ENCODE results near the gene KMT2C. TPM values are rescaled to one million over a fixed set of nuclear protein-coding genes. Genes with fewer than 3 reads are reported as not detected.
A peak's percentile ranks its signal among the peaks of the same experiment; 100 is the strongest.

The KMT2C gene
- total RNA-seq, 1 experiment from 2014 or later = 14.6 TPM

GRCh38 chr7:152121432-152121831 is 314.4 kb downstream of the KMT2C start:
- no peak for DNase-seq (ENCODE audit: low read depth, low spot score)
- in situ Hi-C loops (cut with HindIII; ENCODE audit: low pct_unique_long_range_greater_than_20kb, low sequenced_read_pairs) = no loop called here

GRCh38 chr7:152120776-152121175 is 315.0 kb downstream of the KMT2C start:
- in situ Hi-C loops (cut with HindIII; ENCODE audit: low pct_unique_long_range_greater_than_20kb, low sequenced_read_pairs) = no loop called here

GRCh38 chr7:152120210-152120609 is 315.6 kb downstream of the KMT2C start:
- no peak for DNase-seq (ENCODE audit: low read depth, low spot score)
- in situ Hi-C loops (cut with HindIII; ENCODE audit: low pct_unique_long_range_greater_than_20kb, low sequenced_read_pairs) = no loop called here

More at GRCh38 chr7:152120776-152121175, 315.0 kb downstream of the KMT2C start:
- no peak for DNase-seq (ENCODE audit: low read depth, low spot score)

GRCh38 chr7:152117356-152117755 is 318.4 kb downstream of the KMT2C start:
- no peak for DNase-seq (ENCODE audit: low read depth, low spot score)
- in situ Hi-C loops (cut with HindIII; ENCODE audit: low pct_unique_long_range_greater_than_20kb, low sequenced_read_pairs) = no loop called here

GRCh38 chr7:152115021-152115718 is 320.6 kb downstream of the KMT2C start:
- in situ Hi-C loops (cut with HindIII; ENCODE audit: low pct_unique_long_range_greater_than_20kb, low sequenced_read_pairs) = no loop called here

GRCh38 chr7:152112829-152113228 is 323.0 kb downstream of the KMT2C start:
- in situ Hi-C loops (cut with HindIII; ENCODE audit: low pct_unique_long_range_greater_than_20kb, low sequenced_read_pairs) = no loop called here
- DNase-seq (ENCODE audit: low read depth, low spot score) = no peak

More at GRCh38 chr7:152115021-152115718, 320.6 kb downstream of the KMT2C start:
- no peak for DNase-seq (ENCODE audit: low read depth, low spot score)

GRCh38 chr7:152108359-152108758 is 327.4 kb downstream of the KMT2C start:
- DNase-seq (ENCODE audit: low read depth, low spot score) = no peak
- in situ Hi-C loops (cut with HindIII; ENCODE audit: low pct_unique_long_range_greater_than_20kb, low sequenced_read_pairs) = no loop called here

GRCh38 chr7:152107945-152108344 is 327.9 kb downstream of the KMT2C start:
- in situ Hi-C loops (cut with HindIII; ENCODE audit: low pct_unique_long_range_greater_than_20kb, low sequenced_read_pairs) = no loop called here
- no peak for DNase-seq (ENCODE audit: low read depth, low spot score)

GRCh38 chr7:152106990-152107389 is 328.8 kb downstream of the KMT2C start:
- in situ Hi-C loops (cut with HindIII; ENCODE audit: low pct_unique_long_range_greater_than_20kb, low sequenced_read_pairs) = no loop called here
- no peak for DNase-seq (ENCODE audit: low read depth, low spot score)

- in situ Hi-C loops (cut with HindIII; ENCODE audit: low pct_unique_long_range_greater_than_20kb, low sequenced_read_pairs) = no loop called here
- no peak for DNase-seq (ENCODE audit: low read depth, low spot score)
These were observed 330.6 kb downstream of the KMT2C start for GRCh38 chr7:152105205-152105604.

- in situ Hi-C loops (cut with HindIII; ENCODE audit: low pct_unique_long_range_greater_than_20kb, low sequenced_read_pairs) = no loop called here
These were observed 332.1 kb downstream of the KMT2C start for GRCh38 chr7:152103691-152104090.

GRCh38 chr7:152103066-152103465 is 332.7 kb downstream of the KMT2C start:
- DNase-seq (ENCODE audit: low read depth, low spot score) = no peak
- in situ Hi-C loops (cut with HindIII; ENCODE audit: low pct_unique_long_range_greater_than_20kb, low sequenced_read_pairs) = no loop called here

More at GRCh38 chr7:152103691-152104090, 332.1 kb downstream of the KMT2C start:
- DNase-seq (ENCODE audit: low read depth, low spot score) = peak; percentile 64

GRCh38 chr7:152097330-152097729 is 338.5 kb downstream of the KMT2C start:
- DNase-seq (ENCODE audit: low read depth, low spot score) = no peak
- in situ Hi-C loops (cut with HindIII; ENCODE audit: low pct_unique_long_range_greater_than_20kb, low sequenced_read_pairs) = no loop called here

- in situ Hi-C loops (cut with HindIII; ENCODE audit: low pct_unique_long_range_greater_than_20kb, low sequenced_read_pairs) = no loop called here
- no peak for DNase-seq (ENCODE audit: low read depth, low spot score)
These were observed 340.0 kb downstream of the KMT2C start for GRCh38 chr7:152095771-152096170.

- DNase-seq (ENCODE audit: low read depth, low spot score) = no peak
- in situ Hi-C loops (cut with HindIII; ENCODE audit: low pct_unique_long_range_greater_than_20kb, low sequenced_read_pairs) = no loop called here
These were observed 342.1 kb downstream of the KMT2C start for GRCh38 chr7:152093717-152094116.

- in situ Hi-C loops (cut with HindIII; ENCODE audit: low pct_unique_long_range_greater_than_20kb, low sequenced_read_pairs) = no loop called here
- DNase-seq (ENCODE audit: low read depth, low spot score) = no peak
These were observed 345.1 kb downstream of the KMT2C start for GRCh38 chr7:152090747-152091146.

GRCh38 chr7:152089183-152089582 is 346.6 kb downstream of the KMT2C start:
- in situ Hi-C loops (cut with HindIII; ENCODE audit: low pct_unique_long_range_greater_than_20kb, low sequenced_read_pairs) = no loop called here
- DNase-seq (ENCODE audit: low read depth, low spot score) = no peak

GRCh38 chr7:152086513-152086912 is 349.3 kb downstream of the KMT2C start:
- in situ Hi-C loops (cut with HindIII; ENCODE audit: low pct_unique_long_range_greater_than_20kb, low sequenced_read_pairs) = no loop called here
- DNase-seq (ENCODE audit: low read depth, low spot score) = no peak

- in situ Hi-C loops (cut with HindIII; ENCODE audit: low pct_unique_long_range_greater_than_20kb, low sequenced_read_pairs) = no loop called here
- DNase-seq (ENCODE audit: low read depth, low spot score) = no peak
These were observed 350.7 kb downstream of the KMT2C start for GRCh38 chr7:152085131-152085530.

Data from SK-MEL-5 (cell line).